ENCODE data around the gene TIPIN. TPM values are rescaled to one million over a fixed set of nuclear protein-coding genes. Genes with fewer than 3 reads are reported as not detected.
A peak's percentile ranks its signal among the peaks of the same experiment; 100 is the strongest.
"Not testable (repeated sequence)": the region's sequence is repeated elsewhere in the genome, so short reads cannot be mapped to it uniquely, and the experiment has no call there.

The TIPIN gene
- polyA plus RNA-seq, 1 donor from 2014 or later, result 4.7 TPM

DNA sequence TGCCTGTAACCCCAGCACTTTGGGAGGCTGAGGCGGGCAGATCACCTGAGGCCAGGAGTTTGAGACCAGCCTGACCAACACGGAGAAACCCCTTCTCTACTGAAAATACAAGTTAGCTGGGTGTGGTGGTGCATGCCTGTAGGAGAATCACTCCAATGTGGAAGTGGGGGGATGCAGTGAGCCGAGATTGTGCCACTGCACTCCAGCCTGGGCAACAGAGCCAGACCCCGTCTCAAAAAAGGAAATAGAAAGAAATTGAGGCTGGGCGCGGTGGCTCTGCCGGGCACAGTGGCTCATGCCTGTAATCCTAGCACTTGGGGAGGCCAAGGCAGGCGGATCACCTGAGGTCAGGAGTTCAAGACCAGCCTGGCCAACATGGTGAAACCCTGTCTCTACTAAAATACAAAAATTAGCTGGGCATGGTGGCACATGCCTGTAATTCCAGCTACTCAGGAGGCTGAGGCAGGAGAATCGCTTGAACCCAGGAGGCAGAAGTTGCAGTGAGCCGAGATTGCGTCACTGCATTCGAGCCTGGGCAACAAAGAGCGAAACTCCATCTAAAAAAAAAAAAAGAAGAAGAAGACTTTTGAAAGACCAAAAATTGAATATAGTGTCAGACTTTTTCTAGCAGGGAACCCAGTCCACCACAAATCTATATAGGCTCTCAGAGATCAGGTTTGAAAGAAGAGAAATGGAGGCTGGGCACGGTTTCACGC, 5.4 kb upstream of the TIPIN start:
- not testable (repeated sequence) for H3K27ac Mint-ChIP-seq, H3K9me3 Mint-ChIP-seq, H3K27me3 Mint-ChIP-seq, H3K36me3 Mint-ChIP-seq, H3K4me3 Mint-ChIP-seq
- H3K4me1 Mint-ChIP-seq, result peaks cover 8 to 10% (median 8%) of the 10 kb centered on the region in 3 donors

DNA sequence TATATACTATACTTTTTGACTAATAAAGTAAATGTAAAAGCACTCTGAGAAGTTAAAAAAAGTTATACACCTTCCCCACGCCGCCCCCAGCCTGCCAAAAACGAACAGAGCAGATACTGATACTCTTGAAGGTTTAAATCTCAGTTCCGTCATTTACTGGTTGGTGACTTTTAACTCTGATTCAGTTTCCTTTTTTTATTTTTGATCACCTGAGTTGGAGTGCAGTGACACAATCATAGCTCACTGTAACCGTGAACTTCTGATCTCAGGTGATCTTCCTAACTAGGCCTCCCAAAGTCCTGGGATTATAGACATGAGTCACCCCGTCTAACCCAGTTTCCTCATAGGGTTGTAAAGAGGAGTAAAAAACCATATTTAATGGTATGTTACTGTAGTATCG, 3.3 kb upstream of the TIPIN start:
- H3K4me1 Mint-ChIP-seq, result peaks cover 18 to 22% (median 19%) of the 10 kb centered on the region in 3 donors
- no peaks in the 10 kb centered on the region for H3K9me3 Mint-ChIP-seq
- H3K4me3 Mint-ChIP-seq, result peak overlapping the region in 2 of 4 donors; percentile 32 to 46
- H3K27ac Mint-ChIP-seq, result peak overlapping the region in 2 of 3 donors; percentile 62 to 72
- H3K36me3 Mint-ChIP-seq, result no peaks in the 10 kb centered on the region
- H3K27me3 Mint-ChIP-seq, result no peaks in the 10 kb centered on the region

DNA sequence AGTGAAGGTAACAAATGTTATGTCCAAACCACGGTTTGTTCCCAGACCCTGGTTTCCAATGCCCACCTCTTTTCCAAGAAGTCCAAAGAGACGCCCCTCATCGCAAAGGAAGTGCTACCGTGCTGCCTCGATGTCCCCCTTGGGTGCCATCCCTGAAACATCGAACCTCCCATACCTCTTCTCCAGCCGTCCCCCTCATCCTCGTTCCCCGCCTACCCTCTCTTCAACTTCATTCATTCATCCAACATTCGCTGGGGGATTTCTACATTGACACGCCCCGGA, 467 bp downstream of the TIPIN start:
- peaks cover 5% of the 10 kb centered on the region for H3K36me3 Mint-ChIP-seq
- H3K27me3 Mint-ChIP-seq, result no peaks in the 10 kb centered on the region
- H3K9me3 Mint-ChIP-seq, result no peaks in the 10 kb centered on the region
- H3K27ac Mint-ChIP-seq, result peak overlapping the region; percentile 88 to 95 (median 93)
- peaks cover 18 to 22% (median 22%) of the 10 kb centered on the region in 3 donors for H3K4me1 Mint-ChIP-seq
- peak overlapping the region; percentile 91 to 99 (median 98) for H3K4me3 Mint-ChIP-seq

DNA sequence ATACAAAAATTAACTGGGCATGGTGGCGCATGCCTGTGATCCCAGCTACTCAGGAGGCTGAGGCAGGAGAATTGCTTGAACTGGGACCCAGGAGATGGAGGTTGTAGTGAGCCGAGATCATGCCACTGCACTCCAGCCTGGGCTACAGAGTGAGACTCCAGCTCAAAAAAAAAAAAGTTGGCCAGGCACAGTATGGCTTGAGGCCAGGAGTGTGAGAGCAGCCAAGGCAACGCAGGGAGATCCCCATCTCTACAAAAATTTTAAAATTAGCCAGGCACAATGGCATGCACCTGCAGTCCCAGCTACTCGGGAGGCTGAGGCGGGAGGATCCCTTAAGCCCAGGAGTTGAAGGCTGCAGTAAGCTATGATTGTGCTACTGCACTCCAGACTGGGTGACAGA, 8.0 kb downstream of the TIPIN start:
- not testable (repeated sequence) for H3K27me3 Mint-ChIP-seq, H3K4me3 Mint-ChIP-seq, H3K27ac Mint-ChIP-seq, H3K4me1 Mint-ChIP-seq, H3K9me3 Mint-ChIP-seq
- peaks cover 18% of the 10 kb centered on the region for H3K36me3 Mint-ChIP-seq

DNA sequence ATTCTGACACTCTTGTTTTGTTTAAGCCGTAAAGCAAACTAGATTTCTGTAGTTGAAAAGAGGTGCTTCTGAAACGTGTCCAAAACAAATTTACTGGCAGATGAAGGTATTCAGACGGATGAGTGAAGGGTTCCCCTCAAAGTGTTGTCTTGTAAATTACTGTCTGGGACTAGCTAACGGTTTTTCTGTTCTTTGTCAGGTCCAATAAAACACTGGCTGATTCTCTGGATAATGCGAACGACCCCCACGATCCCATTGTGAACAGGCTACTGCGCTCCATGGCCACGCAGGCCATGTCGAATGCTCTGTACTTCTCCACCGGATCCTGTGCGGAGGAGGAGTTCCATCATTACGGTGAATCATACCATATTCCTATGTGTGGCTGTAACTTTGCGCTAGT, 27.7 kb downstream of the TIPIN start:
- Mint-ChIP-seq H3K4me3 (no peak overlapping the region), H3K36me3 (peaks cover 2% of the 10 kb centered on the region), H3K27ac (no peak overlapping the region), H3K9me3 (no peaks in the 10 kb centered on the region), H3K27me3 (no peaks in the 10 kb centered on the region), H3K4me1 (no peaks in the 10 kb centered on the region)

DNA sequence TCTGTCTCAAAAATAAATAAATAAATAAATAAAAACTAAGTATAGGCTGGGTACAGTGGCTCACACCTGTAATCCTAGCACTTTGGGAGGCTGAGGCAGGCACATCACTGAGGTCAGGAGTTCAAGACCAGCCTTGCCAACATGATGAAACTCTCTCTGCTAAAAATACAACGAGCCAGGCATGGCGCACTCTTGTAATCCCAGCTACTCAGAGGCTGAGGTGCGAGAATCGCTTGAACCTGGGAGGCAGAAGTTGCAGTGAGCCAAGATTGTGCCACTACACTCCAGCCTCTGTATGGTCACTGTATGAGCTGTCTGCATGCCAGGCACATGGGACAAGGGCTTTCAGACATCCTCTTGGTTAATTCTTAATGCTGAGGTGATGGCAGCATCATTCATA, 28.7 kb downstream of the TIPIN start:
- H3K27ac Mint-ChIP-seq, result no peak overlapping the region

DNA sequence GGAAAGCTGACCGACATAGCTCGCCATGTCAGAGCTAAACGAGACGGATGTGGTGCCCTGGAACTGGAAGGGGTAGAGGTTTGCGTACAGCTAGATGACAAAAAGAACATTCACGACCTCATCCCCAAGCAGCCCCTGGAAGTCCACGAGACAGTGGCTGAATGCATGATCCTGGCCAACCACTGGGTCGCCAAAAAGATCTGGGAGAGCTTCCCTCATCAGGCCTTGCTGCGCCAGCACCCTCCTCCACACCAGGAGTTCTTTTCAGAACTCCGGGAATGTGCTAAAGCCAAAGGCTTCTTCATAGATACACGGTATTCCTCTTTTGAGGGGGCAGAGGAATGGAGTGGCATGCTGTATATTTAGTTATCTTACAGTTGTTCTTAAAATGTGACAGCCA, 30.4 kb downstream of the TIPIN start:
- H3K4me3 Mint-ChIP-seq, result no peak overlapping the region
- H3K27me3 Mint-ChIP-seq, result no peaks in the 10 kb centered on the region
- no peaks in the 10 kb centered on the region for H3K4me1 Mint-ChIP-seq
- H3K36me3 Mint-ChIP-seq, result peaks cover 2% of the 10 kb centered on the region
- H3K27ac Mint-ChIP-seq, result no peak overlapping the region
- no peaks in the 10 kb centered on the region for H3K9me3 Mint-ChIP-seq

More for the DNA sequence above, 28.7 kb downstream of the TIPIN start:
- no peak overlapping the region for H3K4me3 Mint-ChIP-seq
- no peaks in the 10 kb centered on the region for H3K9me3 Mint-ChIP-seq
- H3K36me3 Mint-ChIP-seq, result peaks cover 2% of the 10 kb centered on the region
- H3K27me3 Mint-ChIP-seq, result no peaks in the 10 kb centered on the region
- no peaks in the 10 kb centered on the region for H3K4me1 Mint-ChIP-seq

DNA sequence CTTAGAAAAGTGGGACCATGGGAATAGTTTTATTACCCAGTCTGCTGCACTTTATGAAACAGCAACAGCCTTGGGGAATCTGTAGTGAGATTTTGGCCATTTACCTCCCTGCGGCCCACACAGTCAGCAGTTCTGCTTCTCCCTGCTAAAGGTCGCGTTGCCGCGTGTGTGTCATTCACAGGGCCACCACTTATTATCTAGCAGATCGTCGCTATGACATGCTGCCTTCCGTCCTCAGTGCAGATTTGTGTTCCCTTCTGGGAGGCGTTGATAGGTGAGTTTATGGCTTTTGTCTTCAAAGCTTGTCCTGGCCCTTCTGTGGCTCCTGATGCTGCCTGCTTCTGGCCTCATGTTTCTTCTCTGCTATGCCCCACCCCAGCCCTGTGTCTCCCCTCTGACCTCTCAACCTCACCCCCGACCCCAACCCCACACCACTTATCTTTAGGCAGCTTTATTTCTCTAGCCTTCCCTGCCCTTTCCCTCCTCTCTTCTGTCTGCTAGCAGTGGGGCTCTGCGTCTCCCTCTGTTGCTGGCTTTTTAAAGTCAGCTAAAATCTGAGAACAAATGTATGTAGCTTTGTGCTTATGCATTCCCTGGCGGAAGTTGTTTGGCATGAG, 33.1 kb downstream of the TIPIN start:
- H3K4me3 Mint-ChIP-seq, result no peak overlapping the region
- H3K9me3 Mint-ChIP-seq, result no peaks in the 10 kb centered on the region
- no peaks in the 10 kb centered on the region for H3K36me3 Mint-ChIP-seq

DNA sequence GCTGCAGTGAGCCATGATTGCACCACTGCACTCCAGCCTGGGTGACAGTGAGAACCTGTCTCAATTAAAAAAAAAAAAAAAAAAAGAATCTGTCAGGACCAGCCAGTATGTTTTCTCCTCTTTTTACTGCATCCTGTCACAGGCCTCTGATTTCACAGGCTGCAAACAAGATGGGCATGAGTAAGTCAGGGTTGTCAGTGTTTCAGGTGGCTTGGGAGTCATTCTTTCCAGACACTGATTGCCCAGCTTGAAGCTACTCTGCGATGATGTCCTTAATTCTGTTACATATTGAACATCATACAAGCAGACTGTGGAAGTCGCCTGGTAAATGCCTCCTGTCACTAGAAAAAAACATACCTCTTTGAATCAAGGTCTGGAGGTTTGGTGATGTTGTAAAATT, 44.3 kb downstream of the TIPIN start:
- H3K27me3 Mint-ChIP-seq, result no peaks in the 10 kb centered on the region
- H3K27ac Mint-ChIP-seq, result no peak overlapping the region
- H3K9me3 Mint-ChIP-seq, result no peaks in the 10 kb centered on the region
- peaks cover 0 to 4% (median 0%) of the 10 kb centered on the region in 3 donors for H3K4me1 Mint-ChIP-seq
- no peak overlapping the region for H3K4me3 Mint-ChIP-seq
- H3K36me3 Mint-ChIP-seq, result peaks cover 5% of the 10 kb centered on the region

More for the DNA sequence above, 33.1 kb downstream of the TIPIN start:
- Mint-ChIP-seq H3K4me1 (no peaks in the 10 kb centered on the region), H3K27ac (no peak overlapping the region), H3K27me3 (no peaks in the 10 kb centered on the region)

DNA sequence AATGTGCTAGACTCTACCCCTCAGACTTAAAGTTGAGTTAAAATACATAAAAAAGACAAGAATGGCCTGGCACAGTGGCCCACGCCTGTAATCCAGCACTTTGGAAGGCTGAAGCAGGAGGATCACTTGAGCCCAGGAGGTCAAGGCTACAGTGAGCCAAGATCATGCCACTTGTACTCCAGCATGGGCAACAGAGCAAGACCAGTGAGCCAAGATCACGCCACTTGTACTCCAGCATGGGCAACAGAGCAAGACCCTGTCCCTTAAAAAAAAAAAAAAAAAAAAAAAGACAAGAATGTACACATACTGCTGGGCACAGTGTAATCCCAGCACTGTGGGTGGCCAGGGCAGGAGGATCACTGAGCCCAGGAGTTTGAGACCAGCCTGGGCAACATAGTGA, 45.7 kb downstream of the TIPIN start:
- H3K9me3 Mint-ChIP-seq, result no peaks in the 10 kb centered on the region
- peaks cover 2% of the 10 kb centered on the region for H3K36me3 Mint-ChIP-seq
- H3K4me3 Mint-ChIP-seq, result no peak overlapping the region
- no peak overlapping the region for H3K27ac Mint-ChIP-seq
- no peaks in the 10 kb centered on the region for H3K27me3 Mint-ChIP-seq
- H3K4me1 Mint-ChIP-seq, result no peaks in the 10 kb centered on the region

DNA sequence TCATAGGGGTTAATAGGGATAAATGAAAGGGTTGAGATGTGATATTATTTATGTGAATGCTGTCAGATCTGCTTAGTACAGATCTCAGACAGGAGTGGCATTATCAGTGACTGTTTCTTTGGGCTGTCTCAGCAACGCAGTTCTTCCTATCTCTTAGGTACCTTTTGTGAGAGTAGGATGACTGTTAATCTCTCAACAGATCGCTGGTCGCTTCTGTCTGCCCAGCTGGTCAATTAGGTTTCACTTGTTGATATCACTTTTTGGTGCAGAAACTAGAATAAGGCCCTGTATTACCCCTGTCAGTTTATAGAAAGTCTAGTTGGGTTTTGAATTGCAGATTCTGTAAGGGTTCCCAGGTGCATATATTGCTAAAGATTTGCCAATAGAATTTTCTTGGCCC, 46.7 kb downstream of the TIPIN start:
- no peaks in the 10 kb centered on the region for H3K9me3 Mint-ChIP-seq
- no peaks in the 10 kb centered on the region for H3K27me3 Mint-ChIP-seq
- peaks cover 2% of the 10 kb centered on the region for H3K36me3 Mint-ChIP-seq
- H3K4me3 Mint-ChIP-seq, result no peak overlapping the region
- H3K27ac Mint-ChIP-seq, result no peak overlapping the region
- H3K4me1 Mint-ChIP-seq, result no peaks in the 10 kb centered on the region

DNA sequence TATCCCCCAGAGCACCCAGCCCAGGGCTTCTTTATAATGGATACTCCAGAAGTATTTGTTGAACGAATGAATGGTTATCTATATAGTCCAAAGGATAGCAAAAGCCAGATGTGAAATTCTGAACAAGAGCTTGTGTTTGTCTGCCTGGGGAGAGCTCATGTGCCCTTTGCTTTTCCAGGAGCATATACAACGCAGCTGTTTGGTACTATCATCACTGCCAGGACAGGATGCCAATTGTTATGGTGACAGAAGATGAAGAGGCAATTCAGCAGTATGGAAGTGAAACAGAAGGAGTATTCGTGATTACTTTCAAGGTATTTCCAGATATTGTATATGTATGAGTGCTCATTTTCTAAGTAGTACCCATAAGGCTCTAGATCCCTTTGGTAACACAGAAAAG, 48.0 kb downstream of the TIPIN start:
- H3K36me3 Mint-ChIP-seq, result peaks cover 2% of the 10 kb centered on the region
- peaks cover 0 to under 1% (median 0%) of the 10 kb centered on the region in 3 donors for H3K4me1 Mint-ChIP-seq
- H3K27me3 Mint-ChIP-seq, result no peaks in the 10 kb centered on the region
- H3K9me3 Mint-ChIP-seq, result no peaks in the 10 kb centered on the region
- no peak overlapping the region for H3K27ac Mint-ChIP-seq
- H3K4me3 Mint-ChIP-seq, result no peak overlapping the region

DNA sequence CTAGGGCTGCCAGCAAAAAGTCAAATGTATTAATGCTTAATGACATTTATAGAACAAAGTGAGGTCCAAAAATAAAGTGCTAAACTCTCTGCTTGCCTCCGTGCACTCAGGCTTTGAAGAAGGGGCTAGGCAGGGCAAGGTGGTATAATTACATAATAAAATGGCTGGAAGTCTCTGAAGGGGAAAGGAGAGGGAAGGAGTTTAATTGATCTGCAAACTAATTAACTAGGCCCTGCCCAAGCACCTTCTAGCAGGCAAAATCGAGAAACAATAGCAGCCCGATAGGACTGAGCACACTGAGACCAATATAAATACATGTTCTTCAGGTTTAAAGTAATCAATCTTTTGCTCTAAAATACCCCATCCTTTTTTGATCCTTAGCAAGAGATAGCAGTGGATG, 50.1 kb downstream of the TIPIN start:
- Mint-ChIP-seq H3K9me3 (no peaks in the 10 kb centered on the region), H3K27me3 (no peaks in the 10 kb centered on the region), H3K4me1 (peaks cover 0 to 5% (median 0%) of the 10 kb centered on the region in 3 donors), H3K4me3 (no peak overlapping the region), H3K27ac (no peak overlapping the region), H3K36me3 (peaks cover 2% of the 10 kb centered on the region)

DNA sequence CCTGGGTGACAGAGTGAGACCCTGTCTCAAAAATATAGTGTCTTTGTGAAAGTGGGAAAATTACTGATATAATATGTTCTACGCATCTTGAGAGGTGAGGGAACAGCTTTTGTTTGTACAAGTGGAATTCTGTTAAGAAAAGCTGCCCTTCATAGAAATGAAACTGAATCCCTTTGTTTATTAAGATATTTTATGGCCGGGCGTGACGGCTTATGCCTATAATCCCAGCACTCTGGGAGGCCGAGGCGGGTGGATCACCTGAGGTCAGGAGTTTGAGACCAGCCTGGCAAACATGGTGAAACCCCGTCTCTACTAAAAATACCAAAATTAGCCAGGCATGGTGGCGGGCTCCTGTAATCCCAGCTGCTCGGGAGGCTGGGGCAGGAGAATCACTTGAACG, 52.1 kb downstream of the TIPIN start:
- not testable (repeated sequence) for H3K9me3 Mint-ChIP-seq, H3K4me1 Mint-ChIP-seq, H3K27ac Mint-ChIP-seq, H3K4me3 Mint-ChIP-seq, H3K27me3 Mint-ChIP-seq, H3K36me3 Mint-ChIP-seq

DNA sequence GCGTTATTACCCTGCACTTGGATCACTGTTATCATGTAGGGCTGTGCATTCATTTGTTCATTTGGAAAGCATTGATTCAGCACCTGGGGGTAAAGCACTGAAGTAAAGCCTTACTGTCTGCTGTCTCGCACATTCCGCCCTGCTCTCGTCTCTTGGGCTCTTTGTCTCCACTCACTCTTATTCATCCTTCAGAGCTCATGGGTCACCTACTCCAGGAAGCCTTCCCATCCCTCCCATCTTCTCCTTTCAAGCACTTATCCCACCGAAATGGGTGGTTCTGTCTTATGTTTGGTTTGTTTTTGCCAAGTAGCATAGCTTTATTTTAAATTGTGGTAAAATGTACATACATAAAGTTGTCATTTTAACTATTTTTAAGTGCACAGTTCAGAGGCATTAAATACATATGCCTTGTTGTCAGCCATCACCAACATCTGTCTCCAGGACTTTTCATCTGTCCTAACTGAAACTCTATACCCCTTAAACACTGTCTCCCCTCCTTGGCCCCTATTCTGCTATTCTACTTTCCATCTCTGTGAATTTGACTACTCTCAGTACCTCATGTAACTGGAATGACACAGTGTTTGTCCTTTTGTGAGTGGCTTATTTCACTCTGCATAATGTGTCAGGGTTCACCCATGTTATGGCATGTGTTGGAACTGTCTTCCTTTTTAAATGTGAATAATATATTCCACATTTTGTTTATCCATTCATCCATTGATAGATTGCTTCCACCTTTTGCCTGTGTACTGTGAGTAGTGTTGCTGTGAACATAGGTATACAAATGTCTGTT, 53.8 kb downstream of the TIPIN start:
- Mint-ChIP-seq H3K4me1 (peaks cover 0 to 5% (median 0%) of the 10 kb centered on the region in 3 donors), H3K4me3 (peak overlapping the region in 1 of 4 donors; percentile 57), H3K36me3 (peaks cover 2% of the 10 kb centered on the region), H3K27me3 (no peaks in the 10 kb centered on the region), H3K9me3 (no peaks in the 10 kb centered on the region), H3K27ac (peak overlapping the region in 1 of 3 donors; percentile 40)

Data from IgD-negative memory B cell (primary cell).